ENCODE measurements around the gene FGF21.

Gene FGF21

GRCh38 chr19:48726556-48726955 is 28.8 kb upstream of the FGF21 start:
- no peak for DNase-seq (ENCODE audit: extremely low read depth, insufficient read length)
- H3K27me3 ChIP-seq (replicated peaks; ENCODE audit: control insufficient read depth, insufficient read depth, low read length): no peaks in the 10 kb centered on the region
- H3K36me3 ChIP-seq (ENCODE audit: control insufficient read depth, insufficient read depth, low read length): no peaks in the 10 kb centered on the region
- TF ChIP-seq CTCF (IDR thresholded peaks at IDR 0.05; ENCODE audit: insufficient read depth, low read length, poor library complexity, severe bottlenecking): no peak
- no peak overlapping the region for H3K4me3 ChIP-seq (replicated peaks; ENCODE audit: low read depth, low read length)

- no peak for TF ChIP-seq CTCF (IDR thresholded peaks at IDR 0.05; ENCODE audit: insufficient read depth, low read length, poor library complexity, severe bottlenecking)
- no peak overlapping the region for H3K4me3 ChIP-seq (replicated peaks; ENCODE audit: low read depth, low read length)
- H3K27me3 ChIP-seq (replicated peaks; ENCODE audit: control insufficient read depth, insufficient read depth, low read length): no peaks in the 10 kb centered on the region
- no peak for DNase-seq (ENCODE audit: extremely low read depth, insufficient read length)
- H3K36me3 ChIP-seq (ENCODE audit: control insufficient read depth, insufficient read depth, low read length): no peaks in the 10 kb centered on the region
Measured at GRCh38 chr19:48728911-48729664, 26.2 kb upstream of the FGF21 start.

GRCh38 chr19:48731452-48731851 is 23.9 kb upstream of the FGF21 start:
- no peak for DNase-seq (ENCODE audit: extremely low read depth, insufficient read length)
- Histone ChIP-seq H3K36me3 (ENCODE audit: control insufficient read depth, insufficient read depth, low read length) (no peaks in the 10 kb centered on the region), H3K4me3 (replicated peaks; ENCODE audit: low read depth, low read length) (no peak overlapping the region), H3K27me3 (replicated peaks; ENCODE audit: control insufficient read depth, insufficient read depth, low read length) (no peaks in the 10 kb centered on the region)
- TF ChIP-seq CTCF (IDR thresholded peaks at IDR 0.05; ENCODE audit: insufficient read depth, low read length, poor library complexity, severe bottlenecking): no peak

GRCh38 chr19:48734625-48735024 is 20.7 kb upstream of the FGF21 start:
- Histone ChIP-seq H3K4me3 (replicated peaks; ENCODE audit: low read depth, low read length) (no peak overlapping the region), H3K27me3 (replicated peaks; ENCODE audit: control insufficient read depth, insufficient read depth, low read length) (no peaks in the 10 kb centered on the region), H3K36me3 (ENCODE audit: control insufficient read depth, insufficient read depth, low read length) (no peaks in the 10 kb centered on the region)
- no peak for DNase-seq (ENCODE audit: extremely low read depth, insufficient read length)
- TF ChIP-seq CTCF (IDR thresholded peaks at IDR 0.05; ENCODE audit: insufficient read depth, low read length, poor library complexity, severe bottlenecking): no peak

GRCh38 chr19:48735031-48735615 is 20.2 kb upstream of the FGF21 start:
- Histone ChIP-seq H3K36me3 (ENCODE audit: control insufficient read depth, insufficient read depth, low read length) (no peaks in the 10 kb centered on the region), H3K27me3 (replicated peaks; ENCODE audit: control insufficient read depth, insufficient read depth, low read length) (no peaks in the 10 kb centered on the region; the same call in 1 of the 2 replicates), H3K4me3 (replicated peaks; ENCODE audit: low read depth, low read length) (no peak overlapping the region)
- no peak for TF ChIP-seq CTCF (IDR thresholded peaks at IDR 0.05; ENCODE audit: insufficient read depth, low read length, poor library complexity, severe bottlenecking)
- DNase-seq (ENCODE audit: extremely low read depth, insufficient read length): no peak
